Upper lobe of left lung (tissue), 4 donors: ENCODE data around the gene PCNX3.

Experiments used
- EP300 ChIP-seq, 4 donors: sonication (generic); formaldehyde crosslinking; IDR thresholded peaks; one replicate each; pipeline ENCODE4 v1.5.1; 2017; ENCODE audit warnings: antibody characterized with exemption in 4 of 4, control low read depth in 2 of 4
- POLR2A ChIP-seq, 4 donors: fragments of 450-650 bp; IDR thresholded peaks; one replicate each; pipeline ENCODE4 v1.5.1; 2016 to 2017; ENCODE audit warnings: antibody characterized with exemption in 4 of 4, mild to moderate bottlenecking in 2 of 4

DNA sequence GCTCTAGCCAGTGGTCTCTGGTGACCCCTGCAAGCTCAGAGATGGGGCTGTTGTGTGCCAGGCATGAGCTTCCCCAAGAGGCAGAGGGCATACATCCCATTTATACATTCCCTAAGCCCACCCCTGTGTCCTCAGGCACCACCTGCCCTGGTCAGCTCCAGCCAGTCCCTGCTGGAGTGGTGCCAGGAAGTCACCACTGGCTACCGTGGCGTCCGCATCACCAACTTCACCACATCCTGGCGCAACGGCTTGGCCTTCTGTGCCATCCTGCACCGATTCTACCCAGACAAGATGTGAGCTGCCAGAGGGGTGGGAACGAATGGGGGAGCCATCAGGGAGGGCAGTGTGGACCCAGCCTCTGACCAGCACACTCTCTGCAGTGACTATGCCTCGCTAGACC lies 31.5 kb upstream of the PCNX3 start:
- TF ChIP-seq POLR2A (IDR thresholded peaks at IDR 0.05) (no peak), EP300 (IDR thresholded peaks at IDR 0.05) (no peak)
